Stimulated activated CD4-positive, alpha-beta T cell treated with anti-CD3 and anti-CD28 coated beads, Interleukin-2, amount 100 ng/mL, for 24 hours (primary cell): ENCODE measurements around the gene AGMO.
"Not testable (repeated sequence)": the region's sequence is repeated elsewhere in the genome, so short reads cannot be mapped to it uniquely, and the experiment has no call there.

ENCODE experiments used
- DNase-seq, 2 donors: peaks; one replicate each; pipeline ENCODE4 v3.0.0-alpha.2; 2020

The AGMO gene

GRCh38 chr7:15305002-15305600 is 256.7 kb downstream of the AGMO start:
- peak in 1 of 2 donors; percentile 7 for DNase-seq

GRCh38 chr7:15303357-15303756 is 258.5 kb downstream of the AGMO start:
- DNase-seq, result no peak

GRCh38 chr7:15300986-15301385 is 260.8 kb downstream of the AGMO start:
- not testable (repeated sequence) for DNase-seq

GRCh38 chr7:15292138-15292537 is 269.7 kb downstream of the AGMO start:
- no peak for DNase-seq

GRCh38 chr7:15291699-15292098 is 270.1 kb downstream of the AGMO start:
- no peak for DNase-seq

- no peak for DNase-seq
These were observed 273.1 kb downstream of the AGMO start for GRCh38 chr7:15288741-15289140.

- no peak for DNase-seq
These were observed 277.4 kb downstream of the AGMO start for GRCh38 chr7:15284396-15284795.

GRCh38 chr7:15280078-15280733 is 281.6 kb downstream of the AGMO start:
- DNase-seq, result no peak

GRCh38 chr7:15279640-15280039 is 282.2 kb downstream of the AGMO start:
- no peak for DNase-seq

- no peak for DNase-seq
These were observed 304.1 kb downstream of the AGMO start for GRCh38 chr7:15257689-15258088.

- DNase-seq, result no peak
These were observed 309.6 kb downstream of the AGMO start for GRCh38 chr7:15252181-15252580.

- DNase-seq, result no peak
These were observed 313.3 kb downstream of the AGMO start for GRCh38 chr7:15248514-15248913.

GRCh38 chr7:15245831-15246230 is 316.0 kb downstream of the AGMO start:
- no peak for DNase-seq

- no peak for DNase-seq
These were observed 322.0 kb downstream of the AGMO start for GRCh38 chr7:15239801-15240200.

- DNase-seq, result no peak
These were observed 324.9 kb downstream of the AGMO start for GRCh38 chr7:15236952-15237351.

GRCh38 chr7:15234431-15234830 is 327.4 kb downstream of the AGMO start:
- DNase-seq, result no peak

GRCh38 chr7:15228831-15229230 is 333.0 kb downstream of the AGMO start:
- no peak for DNase-seq

GRCh38 chr7:15225981-15226380 is 335.8 kb downstream of the AGMO start:
- DNase-seq, result no peak

GRCh38 chr7:15219758-15220157 is 342.1 kb downstream of the AGMO start:
- DNase-seq, result no peak

- no peak for DNase-seq
These were observed 343.6 kb downstream of the AGMO start for GRCh38 chr7:15218261-15218660.

- no peak for DNase-seq
These were observed 346.2 kb downstream of the AGMO start for GRCh38 chr7:15215616-15216015.

GRCh38 chr7:15214976-15215375 is 346.8 kb downstream of the AGMO start:
- no peak for DNase-seq

- no peak for DNase-seq
These were observed 348.7 kb downstream of the AGMO start for GRCh38 chr7:15213093-15213492.

GRCh38 chr7:15209429-15209828 is 352.4 kb downstream of the AGMO start:
- DNase-seq, result no peak

GRCh38 chr7:15204421-15204820 is 357.4 kb downstream of the AGMO start:
- no peak for DNase-seq
